Upper lobe of left lung (tissue), 4 donors: Measurements from ENCODE around the gene GTPBP2.

Experiments used
- EP300 ChIP-seq, 4 donors: sonication (generic); formaldehyde crosslinking; IDR thresholded peaks; one replicate each; pipeline ENCODE4 v1.5.1; 2017; ENCODE audit warnings: antibody characterized with exemption in 4 of 4, control low read depth in 2 of 4
- TF ChIP-seq, protein P1 (sequence below), 6 experiments: fragments of 450-650 bp in 4 of 6; fragments of 200-600 bp in 2 of 6; sonication (generic) in 2 of 6; IDR thresholded peaks; one replicate each; pipeline ENCODE4 v1.5.1; 2016 to 2019; ENCODE audit warnings: antibody characterized with exemption in 6 of 6

- no peak for TF ChIP-seq EP300 (IDR thresholded peaks at IDR 0.05)
- TF ChIP-seq, protein P1, sequence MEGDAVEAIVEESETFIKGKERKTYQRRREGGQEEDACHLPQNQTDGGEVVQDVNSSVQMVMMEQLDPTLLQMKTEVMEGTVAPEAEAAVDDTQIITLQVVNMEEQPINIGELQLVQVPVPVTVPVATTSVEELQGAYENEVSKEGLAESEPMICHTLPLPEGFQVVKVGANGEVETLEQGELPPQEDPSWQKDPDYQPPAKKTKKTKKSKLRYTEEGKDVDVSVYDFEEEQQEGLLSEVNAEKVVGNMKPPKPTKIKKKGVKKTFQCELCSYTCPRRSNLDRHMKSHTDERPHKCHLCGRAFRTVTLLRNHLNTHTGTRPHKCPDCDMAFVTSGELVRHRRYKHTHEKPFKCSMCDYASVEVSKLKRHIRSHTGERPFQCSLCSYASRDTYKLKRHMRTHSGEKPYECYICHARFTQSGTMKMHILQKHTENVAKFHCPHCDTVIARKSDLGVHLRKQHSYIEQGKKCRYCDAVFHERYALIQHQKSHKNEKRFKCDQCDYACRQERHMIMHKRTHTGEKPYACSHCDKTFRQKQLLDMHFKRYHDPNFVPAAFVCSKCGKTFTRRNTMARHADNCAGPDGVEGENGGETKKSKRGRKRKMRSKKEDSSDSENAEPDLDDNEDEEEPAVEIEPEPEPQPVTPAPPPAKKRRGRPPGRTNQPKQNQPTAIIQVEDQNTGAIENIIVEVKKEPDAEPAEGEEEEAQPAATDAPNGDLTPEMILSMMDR (IDR thresholded peaks at IDR 0.05) = no peak
Measured at GRCh38 chr6:43636308-43636659, 7.2 kb upstream of the GTPBP2 start.
